Activated T-cell treated with anti-CD3 and anti-CD28 coated beads for 24 hours (primary cell): ENCODE data around the gene CPNE2.

Experiments used
- DNase-seq: peaks from one replicate; pipeline ENCODE4 v3.0.0-alpha.2; 2020; ENCODE audit warnings: low read depth

CPNE2 gene

GRCh38 chr16:57144027-57144426 is 51.6 kb downstream of the CPNE2 start:
- no peak for DNase-seq

GRCh38 chr16:57145046-57146021 is 53.0 kb downstream of the CPNE2 start:
- no peak for DNase-seq

GRCh38 chr16:57146040-57146647 is 53.8 kb downstream of the CPNE2 start:
- DNase-seq: no peak

DNA sequence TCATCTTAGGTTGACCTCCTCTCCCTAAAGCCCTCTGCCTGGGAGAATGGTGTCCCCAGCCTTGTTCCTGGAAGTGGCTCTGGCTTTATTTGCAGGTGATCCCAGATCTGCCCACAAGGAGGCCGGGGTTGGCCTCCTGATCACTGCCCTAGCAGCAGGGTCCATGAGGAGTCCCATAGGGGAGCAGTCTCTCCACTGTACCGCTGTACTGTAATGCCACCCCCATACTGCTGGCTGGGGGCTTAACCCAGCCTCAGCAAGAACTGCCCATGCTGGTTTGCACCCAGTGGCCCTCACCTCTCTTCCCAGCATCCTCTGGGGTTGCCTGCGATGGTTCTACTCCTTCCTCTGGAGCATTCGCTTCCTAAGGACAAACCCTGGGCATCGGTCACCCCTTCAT is 54.4 kb downstream of the CPNE2 start:
- DNase-seq: no peak

DNA sequence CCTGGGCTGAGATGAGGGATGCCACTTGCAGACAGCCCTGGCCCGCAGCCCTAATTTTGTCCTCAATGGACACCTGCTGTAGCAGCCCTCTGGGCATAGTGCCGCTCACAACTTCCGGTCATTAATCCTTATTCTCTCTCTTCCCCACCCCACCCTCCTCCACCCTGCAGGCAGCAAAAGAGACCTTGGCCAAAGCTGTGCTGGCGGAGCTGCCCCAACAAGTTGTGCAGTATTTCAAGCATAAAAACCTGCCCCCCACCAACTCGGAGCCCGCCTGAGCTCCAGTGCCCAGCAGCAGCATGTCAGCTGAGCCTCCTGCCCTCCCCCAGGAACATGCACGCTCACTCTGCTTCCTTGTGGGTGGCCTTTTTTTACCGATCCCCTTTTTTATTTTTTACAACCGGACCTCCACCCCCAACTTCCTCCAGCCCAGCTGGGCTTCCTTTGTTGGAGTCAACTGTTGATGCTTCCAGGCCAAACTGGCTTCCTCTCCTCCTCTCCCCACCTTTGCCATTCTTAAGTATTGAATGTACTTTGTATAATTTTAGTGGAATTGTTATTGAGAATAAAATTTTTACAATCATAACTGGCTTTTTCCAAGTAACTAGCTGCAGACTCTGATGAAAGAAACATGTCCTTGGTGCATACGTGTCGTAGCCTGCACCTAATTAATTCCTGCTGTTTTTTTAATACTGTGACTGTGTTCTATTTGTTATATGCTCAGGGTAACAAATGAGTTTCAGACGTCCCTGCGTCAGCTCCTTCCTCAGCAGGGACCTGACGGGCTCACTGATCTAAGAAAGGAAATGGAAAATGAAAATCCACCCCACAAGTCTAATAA is 55.2 kb downstream of the CPNE2 start:
- no peak for DNase-seq

DNA sequence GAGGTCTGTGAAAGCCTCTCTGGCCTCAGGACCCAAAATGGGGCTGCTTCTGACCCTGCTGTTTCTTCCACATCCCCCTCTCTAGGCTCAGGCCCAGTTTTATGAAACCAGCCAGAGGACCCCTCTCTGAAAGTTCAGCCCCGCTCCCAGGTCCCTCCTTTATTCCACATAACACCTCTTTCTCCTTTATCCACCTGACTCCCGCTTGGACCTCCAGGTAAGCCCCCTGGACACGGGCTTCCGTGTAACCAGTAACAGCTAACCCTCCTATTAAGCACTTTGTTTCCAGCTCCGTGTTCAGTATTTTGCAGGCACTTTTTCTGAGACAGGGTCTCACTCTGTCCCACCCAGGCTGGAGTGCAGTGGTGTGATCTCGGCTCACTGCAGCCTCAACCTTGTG is 56.1 kb downstream of the CPNE2 start:
- no peak for DNase-seq

DNA sequence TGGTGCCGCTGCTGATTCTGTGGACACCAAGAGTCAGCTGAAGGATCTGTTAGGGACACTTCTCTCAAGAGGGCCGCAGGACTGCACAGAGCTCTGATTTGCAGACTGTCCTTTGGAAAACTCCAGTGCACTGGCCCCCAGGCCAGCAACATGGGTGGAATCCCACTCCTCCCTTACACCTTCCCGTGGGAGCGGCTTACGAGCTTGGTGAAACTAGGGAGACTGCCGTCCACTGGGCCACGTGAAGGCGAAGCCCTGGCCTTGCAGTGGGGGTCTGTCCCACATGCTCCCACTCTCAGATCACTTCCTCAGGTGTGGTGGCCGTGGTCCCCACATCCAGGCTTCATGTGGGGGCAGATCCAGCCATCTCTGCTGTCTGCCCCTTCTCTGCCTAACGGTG is 57.0 kb downstream of the CPNE2 start:
- no peak for DNase-seq

DNA sequence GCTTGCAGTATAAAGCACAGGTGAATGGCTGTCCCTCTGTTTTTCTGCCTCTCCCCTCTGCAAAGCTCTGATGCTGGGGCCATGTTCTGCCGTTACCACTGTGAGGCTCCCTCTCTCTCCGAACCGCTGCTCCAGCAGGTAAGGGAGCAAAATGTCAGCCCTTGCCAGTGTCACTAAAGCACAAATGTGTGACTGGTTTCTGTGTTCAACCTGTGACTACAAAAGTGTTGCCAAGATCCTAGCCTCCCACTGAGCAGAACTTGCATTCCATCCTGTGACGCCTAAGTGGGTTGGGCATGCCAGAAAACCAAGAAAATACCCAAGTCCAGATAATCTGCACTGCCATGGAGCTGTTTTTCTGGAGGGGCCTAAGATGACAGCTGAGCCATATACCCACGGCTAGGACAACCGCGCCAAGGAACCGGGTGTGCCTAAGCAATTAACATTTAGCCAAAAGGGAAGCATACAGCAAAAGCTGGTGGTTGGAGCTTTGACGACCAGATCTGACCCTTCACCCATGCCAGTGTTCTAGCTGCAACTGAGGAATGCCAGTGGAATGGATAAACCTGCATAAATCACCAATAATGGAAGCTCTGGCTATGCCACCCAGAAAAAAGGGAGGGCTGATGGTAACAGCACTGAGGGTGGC is 58.4 kb downstream of the CPNE2 start:
- no peak for DNase-seq

DNA sequence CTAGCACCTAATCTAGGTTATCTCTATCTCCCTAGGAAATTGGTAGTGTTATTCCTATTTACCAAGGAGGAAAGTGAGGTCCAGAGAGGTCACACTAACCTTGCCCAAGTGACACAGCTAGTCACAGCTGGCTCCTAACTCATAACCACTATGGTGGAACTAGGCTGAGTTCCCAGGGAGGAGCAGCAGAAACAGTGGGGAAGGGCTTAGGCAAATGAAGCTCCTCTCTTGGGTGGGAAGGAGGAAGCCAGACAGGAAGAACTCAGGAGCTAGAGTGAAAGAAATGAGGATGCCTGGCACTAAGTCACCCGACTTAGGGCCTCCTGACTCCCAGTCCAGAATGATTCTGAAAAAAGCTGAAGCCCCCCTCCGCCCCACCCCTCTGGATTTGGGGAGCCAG is 59.0 kb downstream of the CPNE2 start:
- no peak for DNase-seq

GRCh38 chr16:57152096-57153093 is 60.0 kb downstream of the CPNE2 start:
- no peak for DNase-seq

GRCh38 chr16:57153841-57154240 is 61.5 kb downstream of the CPNE2 start:
- DNase-seq: no peak

GRCh38 chr16:57155702-57156350 is 63.4 kb downstream of the CPNE2 start:
- no peak for DNase-seq

DNA sequence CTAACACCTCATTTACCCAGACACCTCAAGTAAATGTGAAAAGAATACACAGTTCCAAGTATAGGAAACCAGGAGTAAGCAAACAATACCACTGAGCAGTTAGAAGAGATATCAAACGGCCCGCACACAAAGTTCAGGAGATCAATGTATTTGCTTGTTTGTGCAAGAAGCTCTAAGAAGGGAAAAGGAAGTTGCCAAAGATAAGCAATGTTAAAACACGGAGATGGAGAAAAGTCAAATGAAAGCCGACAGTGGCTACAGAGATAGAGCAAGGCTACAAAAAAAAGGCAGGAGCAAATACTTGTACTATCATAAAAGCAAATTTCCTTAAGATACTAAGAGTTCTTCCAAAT is 63.9 kb downstream of the CPNE2 start:
- no peak for DNase-seq

GRCh38 chr16:57157533-57157932 is 65.2 kb downstream of the CPNE2 start:
- no peak for DNase-seq

DNA sequence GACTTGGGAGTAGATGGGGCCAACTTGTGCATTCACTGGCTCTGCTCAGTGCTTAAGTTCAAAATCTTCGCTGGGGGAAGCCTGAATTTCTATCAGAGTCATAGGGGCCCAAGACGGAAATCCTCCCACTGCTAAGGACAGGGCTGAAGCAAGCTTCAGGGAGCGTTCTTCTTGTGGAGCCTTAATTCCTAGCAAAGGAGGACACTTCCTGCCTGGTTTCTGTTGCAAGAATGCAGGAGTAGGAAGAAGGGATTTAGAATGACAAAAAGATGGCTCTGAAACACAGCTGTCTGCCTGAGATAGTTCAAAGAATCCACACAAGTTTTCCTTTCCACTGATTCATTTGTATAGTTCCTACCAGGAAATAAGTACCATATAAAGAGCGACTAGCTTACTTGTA is 67.1 kb downstream of the CPNE2 start:
- no peak for DNase-seq

DNA sequence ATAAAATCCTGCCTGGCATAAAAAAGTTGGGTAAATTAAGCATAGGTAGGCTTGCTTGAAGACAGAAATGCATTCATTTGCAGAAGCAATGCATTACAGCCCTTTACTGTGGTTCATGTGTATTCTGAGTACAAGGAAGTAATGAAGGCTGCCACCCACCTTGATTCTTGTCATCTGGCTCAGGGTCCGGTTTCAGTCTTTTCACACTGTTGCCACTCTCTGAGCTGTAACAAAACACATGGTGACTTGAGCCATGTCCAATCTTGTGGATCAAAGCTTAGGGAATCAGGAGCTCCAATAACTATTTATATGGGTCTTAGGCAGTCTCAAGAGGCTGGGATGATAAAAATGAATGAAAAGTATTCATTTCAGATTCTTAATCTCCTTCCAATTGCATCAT is 71.5 kb downstream of the CPNE2 start:
- no peak for DNase-seq

DNA sequence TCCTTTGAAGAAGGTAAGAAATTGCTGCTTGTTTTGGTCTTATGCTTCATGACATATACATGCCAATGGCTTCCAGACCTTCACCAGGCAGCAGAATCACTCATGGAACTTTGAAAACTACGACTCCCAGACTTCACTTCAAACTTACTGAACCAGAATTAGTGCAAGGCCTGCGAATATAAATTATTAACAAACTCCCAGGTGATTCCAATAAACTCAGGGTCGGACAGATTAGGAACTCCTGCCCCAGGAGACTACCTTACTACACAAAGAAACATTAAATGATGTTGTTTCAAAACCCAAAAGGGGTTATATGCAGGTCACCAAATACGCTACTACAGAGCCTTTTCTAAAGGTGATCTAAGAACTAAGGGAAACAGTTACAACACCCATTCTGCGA is 73.1 kb downstream of the CPNE2 start:
- no peak for DNase-seq

- DNase-seq: no peak
These were observed 73.6 kb downstream of the CPNE2 start for GRCh38 chr16:57165938-57166337.

GRCh38 chr16:57166451-57166850 is 74.1 kb downstream of the CPNE2 start:
- DNase-seq: no peak

GRCh38 chr16:57166951-57167350 is 74.6 kb downstream of the CPNE2 start:
- no peak for DNase-seq
